Common myeloid progenitor, CD34-positive (primary cell): Measurements from ENCODE around the gene SRCIN1.

Experiments used
- CTCF ChIA-PET: fragments of 350-600 bp; sonication (Branson Sonifier 250); formaldehyde crosslinking; loops from one replicate; lab custom pipeline; 2021; ENCODE audit warnings: antibody characterized with exemption; lab: Charles Lee
- POLR2A ChIA-PET: fragments of 350-600 bp; sonication (Branson Sonifier 250); formaldehyde crosslinking; loops from one replicate; lab custom pipeline; 2021; ENCODE audit warnings: antibody characterized with exemption; lab: Charles Lee
- DNase-seq, 3 donors: peaks; one replicate each; pipeline versions ENCODE4 v3.0.0 to v3.0.0-alpha.2; 2013
- H3K27ac ChIP-seq, 2 experiments: 1 replicate in 1 of 2; 2 replicates in 1 of 2; pipeline ENCODE4 v1.7.0; 2013; ENCODE audit warnings: inconsistent platforms in 2 of 2, low read length in 2 of 2, mild to moderate bottlenecking in 2 of 2, low read depth in 1 of 2, moderate library complexity in 1 of 2; ENCODE audit not compliant: severe bottlenecking in 2 of 2, insufficient read depth in 1 of 2, poor library complexity in 1 of 2
- H3K27me3 ChIP-seq, 5 experiments: replicated peaks in 2 of 5; 1 replicate in 3 of 5; 2 replicates in 2 of 5; pipeline versions ENCODE4 v1.6.1 to v1.7.0; 2013; ENCODE audit warnings: low read length in 4 of 5, mild to moderate bottlenecking in 2 of 5, moderate library complexity in 2 of 5, inconsistent platforms in 1 of 5; ENCODE audit not compliant: insufficient read depth in 5 of 5, control insufficient read depth in 4 of 5
- H3K36me3 ChIP-seq, 4 experiments: 1 replicate in 2 of 4; 2 replicates in 2 of 4; pipeline versions ENCODE4 v1.6.1 to v1.7.0; 2013; ENCODE audit warnings: low read length in 3 of 4, control low read depth in 1 of 4, mild to moderate bottlenecking in 1 of 4; ENCODE audit not compliant: control insufficient read depth in 4 of 4, insufficient read depth in 4 of 4
- H3K4me1 ChIP-seq, 4 experiments: 1 replicate in 3 of 4; 2 replicates in 1 of 4; pipeline versions ENCODE4 v1.6.1 to v1.7.1; 2013; ENCODE audit warnings: low read length in 3 of 4, mild to moderate bottlenecking in 3 of 4, control low read depth in 1 of 4, inconsistent platforms in 1 of 4, moderate library complexity in 1 of 4; ENCODE audit not compliant: control insufficient read depth in 4 of 4, insufficient read depth in 4 of 4; ENCODE audit errors: control extremely low read depth in 1 of 4
- H3K4me3 ChIP-seq, 7 experiments: 1 replicate in 4 of 7; 2 replicates in 3 of 7; pipeline versions ENCODE4 v1.5.1 to v1.7.0; 2013; ENCODE audit warnings: mild to moderate bottlenecking in 7 of 7, low read length in 6 of 7, moderate library complexity in 6 of 7, inconsistent platforms in 2 of 7, low read depth in 2 of 7, control low read depth in 1 of 7; ENCODE audit not compliant: insufficient read depth in 4 of 7, control insufficient read depth in 1 of 7; ENCODE audit errors: extremely low read depth in 1 of 7
- H3K9me3 ChIP-seq, 5 experiments: 1 replicate in 4 of 5; 2 replicates in 1 of 5; pipeline versions ENCODE4 v1.6.1 to v1.7.1; 2013; ENCODE audit warnings: low read length in 4 of 5, mild to moderate bottlenecking in 2 of 5, inconsistent platforms in 1 of 5, low read depth in 1 of 5, moderate library complexity in 1 of 5; ENCODE audit not compliant: control insufficient read depth in 4 of 5, insufficient read depth in 2 of 5; ENCODE audit errors: control extremely low read depth in 1 of 5
- WGBS: methylation state at CpG from one replicate; pipeline ENCODE4 v1.1.5; 2013; ENCODE audit not compliant: insufficient coverage; 5-methylcytosine and 5-hydroxymethylcytosine counted together

Gene SRCIN1

GRCh38 chr17:38617074-38617860, 11.5 kb upstream of the SRCIN1 start:
- 96% methylated on average over 12 of the region's 19 CpGs for WGBS
- Histone ChIP-seq H3K9me3 (no peaks in the 10 kb centered on the region), H3K4me3 (no peak overlapping the region), H3K36me3 (no peaks in the 10 kb centered on the region), H3K27ac (no peak overlapping the region), H3K4me1 (no peaks in the 10 kb centered on the region), H3K27me3 (peaks cover 3 to 26% (median 15%) of the 10 kb centered on the region in 5 experiments)
- ChIA-PET POLR2A (no interaction called here), CTCF (interaction anchor here (1.5 kb wide), 1 partner anchor 9 kb away, joined by 4 read pairs; no protein-coding TSS in a partner anchor)
- DNase-seq, result no peak

GRCh38 chr17:38616361-38616760, 10.6 kb upstream of the SRCIN1 start:
- H3K9me3 ChIP-seq, result peaks cover 0 to 8% (median 7%) of the 10 kb centered on the region in 5 experiments
- no peak for DNase-seq
- H3K27me3 ChIP-seq, result peaks cover 3 to 34% (median 24%) of the 10 kb centered on the region in 5 experiments
- ChIA-PET CTCF (interaction anchor here (0.9 kb wide), 1 partner anchor 9 kb away, joined by 3 read pairs; no protein-coding TSS in a partner anchor), POLR2A (no interaction called here)
- no peaks in the 10 kb centered on the region for H3K36me3 ChIP-seq
- H3K4me1 ChIP-seq, result no peaks in the 10 kb centered on the region
- H3K27ac ChIP-seq, result no peak overlapping the region
- no peak overlapping the region for H3K4me3 ChIP-seq
- 100% methylated on average over 5 of the region's 5 CpGs for WGBS

GRCh38 chr17:38613981-38614779, 8.4 kb upstream of the SRCIN1 start:
- H3K4me3 ChIP-seq, result no peak overlapping the region

GRCh38 chr17:38613525-38613980, 7.8 kb upstream of the SRCIN1 start:
- WGBS, result no CpG with 5 or more reads among the region's 2 CpGs
- CTCF ChIA-PET, result interaction anchor here (1.1 to 1.7 kb wide), 3 partner anchors 9 to 57 kb away, joined by 3 to 6 read pairs (median 4); no protein-coding TSS in a partner anchor
- H3K36me3 ChIP-seq, result no peaks in the 10 kb centered on the region
- POLR2A ChIA-PET, result no interaction called here
- no peak overlapping the region for H3K4me3 ChIP-seq
- no peaks in the 10 kb centered on the region for H3K4me1 ChIP-seq
- peaks cover under 1 to 43% (median 35%) of the 10 kb centered on the region in 5 experiments for H3K27me3 ChIP-seq
- DNase-seq, result no peak
- peaks cover 0 to 8% (median 7%) of the 10 kb centered on the region in 5 experiments for H3K9me3 ChIP-seq
- no peak overlapping the region for H3K27ac ChIP-seq

More at GRCh38 chr17:38613981-38614779, 8.4 kb upstream of the SRCIN1 start:
- WGBS, result 100% methylated on average over 6 of the region's 7 CpGs
- H3K27ac ChIP-seq, result no peak overlapping the region
- POLR2A ChIA-PET, result no interaction called here
- no peaks in the 10 kb centered on the region for H3K4me1 ChIP-seq
- CTCF ChIA-PET, result interaction anchor here (1.2 to 1.7 kb wide), 3 partner anchors 8 to 53 kb away, joined by 4 to 6 read pairs (median 5); partner anchors contain the start of gene SRCIN1
- no peak for DNase-seq
- H3K36me3 ChIP-seq, result no peaks in the 10 kb centered on the region
- peaks cover 0 to 8% (median 7%) of the 10 kb centered on the region in 5 experiments for H3K9me3 ChIP-seq
- peaks cover 0 to 37% (median 29%) of the 10 kb centered on the region in 5 experiments for H3K27me3 ChIP-seq

- no peak overlapping the region for H3K4me3 ChIP-seq
- no peaks in the 10 kb centered on the region for H3K36me3 ChIP-seq
- peaks cover 10 to 60% (median 44%) of the 10 kb centered on the region in 5 experiments for H3K27me3 ChIP-seq
- no peak for DNase-seq
- CTCF ChIA-PET, result interaction anchor here (0.8 to 1.9 kb wide), 2 partner anchors 11 to 28 kb away, joined by 3 to 5 read pairs; no protein-coding TSS in a partner anchor
- no CpG with 5 or more reads among the region's 6 CpGs for WGBS
- peaks cover 0 to 5% (median 2%) of the 10 kb centered on the region in 4 experiments for H3K4me1 ChIP-seq
- H3K9me3 ChIP-seq, result peaks cover 0 to 8% (median 7%) of the 10 kb centered on the region in 5 experiments
- H3K27ac ChIP-seq, result no peak overlapping the region
- POLR2A ChIA-PET, result no interaction called here
These were observed 6.2 kb upstream of the SRCIN1 start for GRCh38 chr17:38611872-38612376.

- WGBS, result 86% methylated on average over 10 of the region's 11 CpGs
- DNase-seq, result no peak
- Histone ChIP-seq H3K4me3 (no peak overlapping the region), H3K27ac (no peak overlapping the region), H3K36me3 (no peaks in the 10 kb centered on the region), H3K9me3 (peaks cover 0 to 8% (median 7%) of the 10 kb centered on the region in 5 experiments), H3K27me3 (peaks cover 10 to 67% (median 41%) of the 10 kb centered on the region in 5 experiments), H3K4me1 (peaks cover 0 to 12% (median 9%) of the 10 kb centered on the region in 4 experiments)
- ChIA-PET POLR2A (no interaction called here), CTCF (interaction anchor here (1.9 kb wide), 1 partner anchor 10 kb away, joined by 5 read pairs; no protein-coding TSS in a partner anchor)
These were observed 5.5 kb upstream of the SRCIN1 start for GRCh38 chr17:38611070-38611786.
